KOPT-K1 (cell line): ENCODE data around the gene KIFC3.

ENCODE experiments used
- H3K27ac ChIP-seq: fragments of 200-600 bp; sonication (generic); 2 replicates; pipeline ENCODE4 v1.5.1; 2016; ENCODE audit warnings: antibody characterized with exemption, mild to moderate bottlenecking, low read depth, low read length; ENCODE audit not compliant: poor library complexity, severe bottlenecking
- H3K36me3 ChIP-seq: fragments of 200-600 bp; sonication (generic); 2 replicates; pipeline ENCODE4 v1.5.1; 2017; ENCODE audit warnings: antibody characterized with exemption, mild to moderate bottlenecking, low read length, moderate library complexity; ENCODE audit not compliant: insufficient read depth
- H3K9me3 ChIP-seq: fragments of 200-600 bp; sonication (generic); 2 replicates; pipeline ENCODE4 v1.5.1; 2017; ENCODE audit warnings: antibody characterized with exemption, low read length, mild to moderate bottlenecking; ENCODE audit not compliant: insufficient read depth, poor library complexity, severe bottlenecking

Gene KIFC3

DNA sequence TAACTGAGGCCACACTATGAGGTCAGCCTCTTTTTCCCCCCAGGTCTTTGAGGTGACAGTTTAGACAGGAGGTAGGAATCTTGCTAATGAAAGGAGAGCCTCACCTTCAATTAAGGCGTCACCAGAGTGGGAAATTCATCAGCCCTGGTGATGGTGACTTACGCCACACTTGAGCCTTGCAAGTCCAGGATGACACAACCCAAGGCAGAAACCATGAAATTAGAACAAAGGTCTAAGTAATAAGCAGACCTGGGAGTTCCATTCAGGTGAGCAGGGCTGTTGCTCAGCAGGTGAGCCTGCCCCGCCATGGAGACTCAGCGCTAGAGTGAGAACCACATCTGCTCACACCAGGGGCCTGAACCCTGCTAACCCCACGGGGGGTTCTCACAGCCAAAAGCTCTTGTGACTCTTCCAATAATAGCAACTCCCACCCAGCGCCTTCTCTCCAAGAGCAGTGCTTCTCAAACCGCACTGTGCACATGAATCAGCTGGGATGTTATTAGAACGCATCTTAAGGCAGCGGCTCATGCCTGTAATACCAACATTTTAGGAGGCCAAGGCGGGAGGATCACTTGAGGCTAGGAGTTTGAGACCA lies 28.7 kb upstream of the KIFC3 start:
- no peak overlapping the region for H3K27ac ChIP-seq
- H3K9me3 ChIP-seq, result no peaks in the 10 kb centered on the region
- no peaks in the 10 kb centered on the region for H3K36me3 ChIP-seq

DNA sequence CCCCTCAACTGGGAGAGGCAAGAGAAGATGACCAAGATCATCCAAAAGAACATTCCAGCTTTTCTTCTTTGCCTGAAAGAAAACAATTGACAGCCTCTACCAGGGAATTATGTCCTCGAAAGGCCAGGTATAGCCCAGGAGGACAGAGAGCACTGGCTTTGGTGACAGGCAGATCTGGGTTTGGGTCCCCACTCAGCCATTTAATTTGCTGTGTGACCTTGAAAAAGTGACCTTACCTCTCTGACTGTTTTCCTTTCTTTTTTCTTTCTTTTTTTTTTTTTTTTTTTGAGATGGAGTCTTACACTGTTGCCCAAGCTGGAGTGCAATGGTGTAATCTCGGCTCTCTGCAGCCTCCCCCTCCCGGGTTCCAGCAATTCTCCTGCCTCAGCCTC lies 27.7 kb upstream of the KIFC3 start:
- H3K9me3 ChIP-seq, result no peaks in the 10 kb centered on the region
- no peak overlapping the region for H3K27ac ChIP-seq
- no peaks in the 10 kb centered on the region for H3K36me3 ChIP-seq

DNA sequence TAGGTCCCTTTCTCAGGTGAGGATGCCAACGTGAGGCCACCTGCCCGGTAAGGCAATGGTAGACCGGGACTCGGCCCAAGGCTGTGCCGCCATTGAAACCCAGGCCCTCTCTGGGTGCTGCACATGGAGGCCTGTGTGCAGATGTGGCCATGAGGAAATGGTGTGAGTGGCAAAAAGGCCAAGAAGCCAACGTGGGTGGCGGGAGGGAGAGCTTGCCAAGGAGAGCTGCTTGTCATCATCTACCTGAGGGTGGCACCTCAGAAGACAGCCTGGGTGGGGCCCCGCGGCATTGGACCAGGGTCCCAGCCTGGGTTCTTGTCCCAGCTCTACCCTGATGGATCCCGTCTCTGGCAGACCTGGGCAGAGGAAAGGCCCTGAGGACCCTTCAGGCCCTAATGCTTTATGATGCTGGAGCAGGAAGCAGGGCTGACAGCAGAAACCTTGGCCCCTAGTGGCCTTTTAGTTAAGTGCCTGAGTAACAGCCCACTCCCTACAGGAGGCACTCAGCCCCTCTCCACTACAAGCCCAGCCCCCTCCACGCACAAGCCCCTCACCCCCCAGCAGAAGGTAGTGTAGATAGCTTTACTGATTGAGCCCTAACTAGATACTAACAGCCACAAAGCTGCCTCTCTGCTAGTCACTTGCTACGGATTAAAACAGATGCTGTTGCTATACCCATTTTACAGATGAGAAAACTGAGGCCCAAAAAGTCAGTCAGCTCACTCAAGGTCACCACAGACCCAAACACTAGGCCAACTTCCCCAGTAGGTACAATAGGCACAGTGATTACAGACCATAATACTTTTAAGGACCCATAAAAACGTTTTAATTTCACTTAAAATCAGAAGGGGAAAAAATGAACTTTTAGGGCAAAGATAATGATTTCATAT lies 26.2 kb upstream of the KIFC3 start:
- H3K9me3 ChIP-seq, result no peaks in the 10 kb centered on the region
- H3K36me3 ChIP-seq, result no peaks in the 10 kb centered on the region
- H3K27ac ChIP-seq, result no peak overlapping the region

DNA sequence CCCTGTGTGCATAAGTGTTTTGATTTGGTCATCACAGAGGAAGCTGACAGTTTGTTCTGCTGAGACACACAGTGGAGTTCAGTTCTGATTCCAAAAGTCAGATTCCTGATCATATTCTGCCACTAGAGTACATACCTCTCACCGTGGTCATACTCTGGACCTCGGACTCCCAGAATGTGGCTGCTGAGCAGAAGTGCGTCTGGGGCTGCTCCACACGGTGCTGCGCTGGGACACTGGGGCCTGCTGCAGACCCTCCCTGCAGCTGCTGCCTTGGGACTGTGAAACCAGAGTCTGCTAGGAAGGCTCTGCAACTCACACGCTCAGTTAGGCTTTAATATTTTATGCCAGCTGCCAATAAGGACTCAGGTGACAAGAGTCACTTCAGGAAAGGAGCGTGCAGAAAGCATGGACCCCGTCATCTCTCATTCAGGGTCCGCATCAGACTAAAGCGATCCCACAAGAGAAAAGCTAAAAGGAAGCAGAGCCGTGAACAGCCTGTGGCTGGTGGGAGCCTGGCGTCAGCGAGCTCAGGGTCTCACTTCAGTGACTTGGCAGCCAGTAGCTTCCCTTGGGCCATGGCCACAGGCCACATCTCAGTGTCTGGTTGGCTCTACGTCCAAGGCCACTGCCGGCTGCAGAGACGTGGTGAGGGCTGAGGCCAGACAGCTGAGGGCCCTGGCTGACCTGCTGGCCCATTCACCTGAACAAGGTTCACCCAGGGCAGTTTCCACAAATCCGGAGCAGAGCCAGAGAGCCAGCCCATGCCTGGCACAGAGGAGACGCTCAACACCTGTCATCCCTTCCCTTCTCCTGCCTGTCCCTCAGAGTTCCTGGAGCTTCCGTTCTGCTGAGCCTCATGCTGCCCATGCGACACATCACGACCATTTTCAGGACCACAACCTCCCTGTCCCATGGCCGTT lies 24.7 kb upstream of the KIFC3 start:
- Histone ChIP-seq H3K9me3 (no peaks in the 10 kb centered on the region), H3K27ac (no peak overlapping the region), H3K36me3 (no peaks in the 10 kb centered on the region)

DNA sequence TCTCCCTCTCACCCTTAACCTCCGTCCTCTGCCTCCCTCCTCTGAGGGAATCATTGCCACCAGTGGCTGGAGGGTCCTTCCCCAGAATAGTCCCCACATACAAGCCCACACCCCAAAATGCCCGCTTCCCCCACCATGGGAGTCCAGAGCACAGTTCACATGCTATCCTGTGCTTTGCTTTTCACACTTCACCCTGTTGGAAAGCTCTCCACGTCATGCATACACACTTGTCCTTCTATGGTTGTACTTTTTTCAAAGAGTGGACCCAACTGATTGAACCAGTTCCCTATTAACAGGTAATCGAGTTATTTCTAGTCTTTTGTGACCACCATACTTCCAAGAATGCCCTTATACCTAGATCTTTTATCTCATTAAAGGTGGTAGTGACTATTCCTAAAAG lies 23.8 kb upstream of the KIFC3 start:
- Histone ChIP-seq H3K9me3 (no peaks in the 10 kb centered on the region), H3K36me3 (no peaks in the 10 kb centered on the region), H3K27ac (no peak overlapping the region)

DNA sequence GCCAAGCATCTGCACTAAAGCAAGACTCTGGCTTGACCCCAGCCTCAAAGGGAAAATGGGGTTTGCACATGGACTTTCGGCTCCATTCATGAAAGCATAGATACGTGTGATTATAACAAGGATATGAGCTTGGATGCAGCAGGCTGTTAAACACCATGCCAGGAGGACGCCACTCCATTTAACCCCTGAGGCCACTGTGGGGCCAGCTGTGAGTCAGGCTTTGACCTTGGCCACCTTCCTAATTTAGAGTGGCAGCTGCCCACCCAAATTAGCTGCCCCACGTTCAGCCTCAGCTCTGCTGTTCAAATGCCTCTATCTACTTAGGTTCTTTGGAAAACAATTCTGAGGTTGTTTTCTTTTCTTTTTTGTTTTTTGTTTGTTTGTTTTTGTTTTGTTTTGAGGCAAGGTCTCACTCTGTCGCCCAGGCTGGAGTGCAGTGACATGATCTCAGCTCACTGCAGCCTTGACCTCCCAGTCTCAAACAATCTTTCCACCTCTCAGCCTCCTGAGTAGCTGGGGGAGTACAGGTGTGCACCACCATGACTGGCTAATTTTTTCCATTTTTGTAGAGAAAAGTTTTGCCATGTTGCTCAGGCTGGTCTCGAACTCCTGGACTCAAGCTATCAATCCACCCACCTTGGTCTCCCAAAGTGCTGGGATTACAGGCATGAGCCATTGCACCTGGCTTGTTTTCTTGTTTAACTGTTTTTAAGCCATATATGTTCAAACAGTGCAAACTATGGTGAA lies 23.2 kb upstream of the KIFC3 start:
- Histone ChIP-seq H3K27ac (no peak overlapping the region), H3K9me3 (no peaks in the 10 kb centered on the region), H3K36me3 (no peaks in the 10 kb centered on the region)

DNA sequence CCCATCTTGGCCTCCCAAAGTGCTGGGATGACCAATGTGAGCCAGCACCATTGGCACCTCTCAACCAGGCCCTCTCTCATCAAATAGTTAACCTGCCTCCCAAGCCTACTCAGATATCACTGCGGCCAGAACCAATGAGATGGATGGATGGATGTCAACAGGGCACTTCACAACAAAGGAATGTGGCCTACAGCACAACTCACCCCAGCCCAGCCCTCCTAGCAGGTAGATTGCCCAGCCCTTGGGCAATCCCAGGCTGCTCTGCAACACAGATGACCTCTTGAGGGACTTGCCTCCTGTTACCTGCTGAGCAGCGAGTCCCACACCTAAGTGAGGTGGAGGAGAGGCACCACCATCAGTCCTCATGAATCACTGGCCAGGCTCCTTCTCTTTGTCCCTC lies 22.6 kb upstream of the KIFC3 start:
- Histone ChIP-seq H3K9me3 (no peaks in the 10 kb centered on the region), H3K27ac (no peak overlapping the region), H3K36me3 (no peaks in the 10 kb centered on the region)

GRCh38 chr16:57823836-57824235 lies 21.5 kb upstream of the KIFC3 start:
- no peak overlapping the region for H3K27ac ChIP-seq
- no peaks in the 10 kb centered on the region for H3K36me3 ChIP-seq
- no peaks in the 10 kb centered on the region for H3K9me3 ChIP-seq

GRCh38 chr16:57822856-57823255 lies 20.6 kb upstream of the KIFC3 start:
- Histone ChIP-seq H3K36me3 (no peaks in the 10 kb centered on the region), H3K27ac (no peak overlapping the region), H3K9me3 (no peaks in the 10 kb centered on the region)

DNA sequence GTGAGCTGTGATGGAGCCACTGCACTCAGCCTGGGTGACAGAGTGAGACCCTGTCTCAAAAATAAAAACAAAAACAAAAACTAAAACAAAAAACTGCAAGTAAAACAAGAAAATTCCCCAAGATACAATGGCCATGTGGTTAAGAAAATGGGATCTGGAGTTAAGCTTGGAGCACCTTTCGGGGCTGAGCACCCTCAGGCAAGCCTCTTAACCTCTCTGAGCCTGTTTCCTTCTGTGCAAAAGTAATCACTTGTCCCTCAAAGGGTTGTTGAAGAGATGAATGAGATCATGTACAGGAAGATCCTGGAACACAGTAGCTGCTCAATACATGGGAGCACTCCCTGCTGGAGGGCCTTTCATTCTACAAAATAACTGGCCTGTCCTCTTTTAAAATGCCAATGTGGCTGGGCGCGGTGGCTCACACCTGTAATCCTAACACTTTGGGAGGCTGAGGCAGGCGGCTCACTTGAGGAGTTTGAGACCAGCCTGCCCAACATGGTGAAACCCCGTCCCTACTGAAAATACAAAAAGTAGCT lies 19.8 kb upstream of the KIFC3 start:
- Histone ChIP-seq H3K9me3 (no peaks in the 10 kb centered on the region), H3K36me3 (no peaks in the 10 kb centered on the region), H3K27ac (no peak overlapping the region)

DNA sequence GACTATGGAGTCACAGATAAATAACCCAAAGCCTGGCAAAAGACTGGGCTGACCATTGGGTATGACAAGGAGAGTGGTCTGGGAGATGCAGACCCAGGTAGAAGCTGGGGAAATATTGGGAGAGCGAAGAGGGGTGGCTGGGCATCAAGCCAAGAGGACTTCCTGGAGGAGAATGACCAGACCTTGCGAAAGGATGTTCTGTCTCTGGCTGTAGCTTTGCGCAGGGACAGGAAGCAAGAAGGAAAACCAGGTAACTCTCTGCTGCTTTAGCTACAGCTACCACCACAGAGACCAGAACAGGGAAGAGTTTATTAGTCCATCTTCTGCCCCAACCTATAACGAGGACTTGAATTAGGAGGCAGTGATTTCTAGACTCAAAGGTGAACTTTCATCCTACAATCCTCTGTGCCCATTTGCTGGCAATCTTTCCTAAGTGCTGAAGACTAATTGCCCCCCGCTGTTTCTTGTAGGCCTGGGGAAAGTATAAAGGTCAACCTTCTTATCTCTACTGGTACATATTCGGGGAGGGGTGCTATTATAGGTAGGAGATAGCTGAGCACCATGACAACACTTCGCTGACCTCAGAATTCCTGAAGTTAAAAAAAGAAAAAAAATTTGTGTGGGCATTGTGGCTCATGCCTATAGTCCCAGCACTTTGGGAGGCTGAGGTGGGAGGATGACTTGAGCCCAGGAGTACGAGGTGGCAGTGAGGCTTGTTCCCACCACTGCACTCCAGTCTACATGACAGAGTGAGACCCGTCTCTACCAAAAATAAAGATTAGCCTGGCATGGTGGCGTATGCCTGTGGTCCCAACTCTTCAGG lies 19.1 kb upstream of the KIFC3 start:
- H3K9me3 ChIP-seq, result no peaks in the 10 kb centered on the region
- no peaks in the 10 kb centered on the region for H3K36me3 ChIP-seq
- H3K27ac ChIP-seq, result no peak overlapping the region

GRCh38 chr16:57818377-57819064 lies 16.2 kb upstream of the KIFC3 start:
- Histone ChIP-seq H3K9me3 (no peaks in the 10 kb centered on the region), H3K36me3 (no peaks in the 10 kb centered on the region), H3K27ac (no peak overlapping the region)

DNA sequence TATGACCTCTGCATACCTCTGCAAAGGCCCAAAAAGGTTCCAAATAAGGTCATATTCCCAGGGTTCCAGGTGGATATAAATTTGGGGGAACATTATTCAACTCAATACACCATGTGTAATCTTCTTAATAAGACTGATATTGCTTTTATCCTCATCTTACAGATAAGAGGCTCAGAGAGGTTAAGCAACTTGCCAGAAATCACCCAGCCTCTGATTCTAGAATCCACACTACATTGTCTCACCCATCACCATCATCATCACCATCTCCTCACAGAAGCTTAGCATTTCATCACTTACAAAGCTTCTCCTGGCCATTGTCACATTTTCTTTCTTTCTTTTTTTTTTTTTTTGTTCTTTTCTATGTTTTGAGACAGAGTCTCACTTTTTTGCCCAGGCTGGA lies 15.4 kb upstream of the KIFC3 start:
- no peaks in the 10 kb centered on the region for H3K36me3 ChIP-seq
- H3K9me3 ChIP-seq, result no peaks in the 10 kb centered on the region
- H3K27ac ChIP-seq, result no peak overlapping the region
